ENCODE measurements around the gene SLC50A1. TPM values are rescaled to one million over a fixed set of nuclear protein-coding genes. Genes with fewer than 3 reads are reported as not detected.
"Not testable (repeated sequence)": the region's sequence is repeated elsewhere in the genome, so short reads cannot be mapped to it uniquely, and the experiment has no call there.

Gene SLC50A1
- total and polyA plus RNA-seq, 2 of the 8 experiments (the other 6 are each of a cell fraction or from before 2014, with no cell fraction given), result 36.5 to 90.8 TPM

- TF ChIP-seq RFX5 (IDR thresholded peaks at IDR 0.05; ENCODE audit: borderline replicate concordance, low read depth, low read length), result no peak
- TF ChIP-seq SAP30 (IDR thresholded peaks at IDR 0.05; ENCODE audit: insufficient read depth, insufficient replicate concordance, low read length), result no peak
- no peak for TF ChIP-seq NANOG (IDR thresholded peaks at IDR 0.05; ENCODE audit: insufficient read depth, low read depth, low read length, poor library complexity, severe bottlenecking)
- no peak for TF ChIP-seq EP300 (IDR thresholded peaks at IDR 0.05; ENCODE audit: borderline replicate concordance in 1 of 2, low read depth in 2 of 2, low read length in 2 of 2)
- TF ChIP-seq GTF2F1 (IDR thresholded peaks at IDR 0.05; ENCODE audit: borderline replicate concordance, low read depth, low read length), result no peak
These were observed 18.0 kb upstream of the SLC50A1 start (continued) for GRCh38 chr1:155117610-155118009.

DNA sequence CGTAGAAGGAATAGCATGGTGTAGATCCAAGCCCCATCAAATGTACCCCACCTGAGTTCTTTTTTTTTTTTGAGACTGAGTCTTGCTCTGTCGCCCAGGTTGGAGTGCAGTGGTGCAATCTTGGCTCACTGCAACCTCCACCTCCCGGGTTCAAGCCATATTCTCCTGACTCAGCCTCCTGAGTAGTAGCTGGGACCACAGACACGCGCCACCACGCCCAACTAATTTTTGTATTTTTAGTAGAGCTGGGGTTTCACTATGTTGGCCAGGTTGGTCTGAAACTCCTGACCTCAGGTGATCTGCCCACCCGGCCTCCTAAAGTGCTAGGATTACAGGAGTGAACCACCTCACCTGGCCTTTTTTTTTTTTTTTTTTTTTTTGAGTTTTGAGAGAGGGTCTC lies 17.6 kb upstream of the SLC50A1 start:
- not testable (repeated sequence) for H3K9me3 ChIP-seq (ENCODE audit: insufficient read depth in 2 of 2, low read depth in 1 of 2, low read length in 1 of 2); H3K4me1 ChIP-seq (replicated peaks in 1 of 4; ENCODE audit: control insufficient read depth in 3 of 4, insufficient read depth in 4 of 4, low read length in 3 of 4); H2BK5ac ChIP-seq (ENCODE audit: low read depth, low read length); H3K79me1 ChIP-seq (ENCODE audit: low read depth, low read length); H2BK12ac ChIP-seq (ENCODE audit: low read depth, low read length); H2BK120ac ChIP-seq (replicated peaks; ENCODE audit: low read depth, low read length); H3K36me3 ChIP-seq (ENCODE audit: control insufficient read depth in 2 of 4, insufficient read depth in 4 of 4, low read length in 3 of 4); H3K27me3 ChIP-seq (replicated peaks in 1 of 4; ENCODE audit: control insufficient read depth in 3 of 4, extremely low read depth in 1 of 4, insufficient read depth in 3 of 4, low read length in 3 of 4); FAIRE-seq; DNase-seq (ENCODE audit: low read depth in 1 of 2, low spot score in 2 of 2); H2AFZ ChIP-seq (ENCODE audit: low read length); H3K4me3 ChIP-seq (ENCODE audit: extremely low read depth in 1 of 4, insufficient read depth in 2 of 4, low read depth in 3 of 4, low read length in 4 of 4); H3K23me2 ChIP-seq (ENCODE audit: low read depth, low read length); H3K4ac ChIP-seq (replicated peaks; ENCODE audit: insufficient read length, low read depth, low read length); H2AK5ac ChIP-seq (ENCODE audit: low read depth, low read length); H3K23ac ChIP-seq (ENCODE audit: insufficient read length); H3K27ac ChIP-seq (ENCODE audit: low read depth, low read length); H3K14ac ChIP-seq (ENCODE audit: insufficient read length); H4K5ac ChIP-seq (ENCODE audit: insufficient read length, low read depth, low read length); H3K18ac ChIP-seq (ENCODE audit: extremely low read depth, low read length); H3K4me2 ChIP-seq (ENCODE audit: insufficient read depth in 1 of 2, low read depth in 2 of 2, low read length in 2 of 2); H4K8ac ChIP-seq (ENCODE audit: extremely low read depth, insufficient read depth, low read length); H2BK15ac ChIP-seq (ENCODE audit: low read length); H3K9ac ChIP-seq (replicated peaks in 1 of 4; ENCODE audit: extremely low read depth in 1 of 4, low read depth in 3 of 4, low read length in 3 of 4); H3K79me2 ChIP-seq (ENCODE audit: control insufficient read depth in 1 of 2, insufficient read depth in 2 of 2, low read length in 2 of 2); H4K20me1 ChIP-seq (replicated peaks in 1 of 2; ENCODE audit: control insufficient read depth in 1 of 2, insufficient read depth in 2 of 2, low read length in 2 of 2); H3K56ac ChIP-seq (replicated peaks; ENCODE audit: insufficient read length, low read depth, low read length); H4K91ac ChIP-seq (replicated peaks; ENCODE audit: insufficient read length, low read length); H2BK20ac ChIP-seq (ENCODE audit: low read length)
- WGBS, 2 experiments (ENCODE audit: extremely low coverage in 1 of 2, insufficient coverage in 1 of 2, insufficient read length in 1 of 2, insufficient replicate concordance in 2 of 2, low coverage in 1 of 2, low lambda C conversion rate in 2 of 2, missing lambda C conversion rate in 1 of 2), result 88% methylated on average over 7 of the region's 7 CpGs; no CpG with 5 or more reads in 1 of the 2 experiments
- ChIA-PET POLR2A (ENCODE audit: partially characterized antibody) (interaction anchor here (0.7 to 1.3 kb wide), 2 partner anchors 16 to 67 kb away, joined by 3 to 4 read pairs; no protein-coding TSS in a partner anchor), CTCF (ENCODE audit: partially characterized antibody) (interaction anchor here (0.9 to 3.9 kb wide), 7 partner anchors 12 to 373 kb away, joined by 3 to 26 read pairs (median 3); partner anchors contain the start of gene EFNA4)
